GM23338 (cell line): Measurements from ENCODE around the gene IL20. TPM values are rescaled to one million over a fixed set of nuclear protein-coding genes. Genes with fewer than 3 reads are reported as not detected.

Source experiments
- ATAC-seq: fragments of 200-7000 bp; cut with Tn5 transposase; 3 replicates; pipeline ENCODE4 v1.9.1; 2020
- DNase-seq: peaks from one replicate; pipeline ENCODE4 v3.0.0-alpha.2; 2015; ENCODE audit warnings: low spot score
- H2AFZ ChIP-seq: fragments of 200-600 bp; sonication (generic); 2 replicates; pipeline ENCODE4 v1.8.0; 2016; ENCODE audit warnings: antibody characterized with exemption, mild to moderate bottlenecking, moderate library complexity
- H3F3A ChIP-seq: fragments of 200-600 bp; sonication (generic); replicated peaks from 2 replicates; pipeline ENCODE4 v1.8.0; 2017; ENCODE audit warnings: antibody characterized with exemption, mixed run types, low read depth
- H3K27ac ChIP-seq: fragments of 200-600 bp; sonication (generic); 2 replicates; pipeline ENCODE4 v1.6.1; 2016; ENCODE audit warnings: low read depth
- H3K27me3 ChIP-seq: fragments of 200-600 bp; sonication (generic); 2 replicates; pipeline ENCODE4 v1.8.0; 2016; ENCODE audit warnings: mild to moderate bottlenecking, mixed run types, moderate library complexity; ENCODE audit not compliant: insufficient read depth
- H3K36me3 ChIP-seq: fragments of 200-600 bp; sonication (generic); 2 replicates; pipeline ENCODE4 v1.8.0; 2016; ENCODE audit warnings: mild to moderate bottlenecking; ENCODE audit not compliant: insufficient read depth
- H3K4me1 ChIP-seq: fragments of 200-600 bp; sonication (generic); 2 replicates; pipeline ENCODE4 v1.8.0; 2016; ENCODE audit warnings: mild to moderate bottlenecking, moderate library complexity; ENCODE audit not compliant: insufficient read depth
- H3K4me2 ChIP-seq: fragments of 200-600 bp; sonication (generic); 2 replicates; pipeline ENCODE4 v1.7.1; 2017; ENCODE audit warnings: mixed run types
- H3K4me3 ChIP-seq: fragments of 200-600 bp; sonication (generic); 2 replicates; pipeline ENCODE4 v1.6.1; 2016; ENCODE audit warnings: mixed run types
- H3K79me2 ChIP-seq: fragments of 200-600 bp; sonication (generic); replicated peaks from 2 replicates; pipeline ENCODE4 v1.8.0; 2017; ENCODE audit warnings: mild to moderate bottlenecking; ENCODE audit not compliant: insufficient read depth
- H3K9me2 ChIP-seq: fragments of 200-600 bp; sonication (generic); 2 replicates; pipeline ENCODE4 v1.8.0; 2017; ENCODE audit not compliant: insufficient read depth
- H4K20me1 ChIP-seq: fragments of 200-600 bp; sonication (generic); replicated peaks from 2 replicates; pipeline ENCODE4 v1.8.0; 2017; ENCODE audit warnings: mild to moderate bottlenecking; ENCODE audit not compliant: insufficient read depth
- H3K27ac Mint-ChIP-seq: 2 replicates; pipeline ENCODE4 v1.8.0; 2020; ENCODE audit warnings: inconsistent platforms, mild to moderate bottlenecking, moderate library complexity, mixed read lengths
- H3K27me3 Mint-ChIP-seq: 3 replicates; pipeline ENCODE4 v1.8.0; 2022; ENCODE audit warnings: low read depth, mild to moderate bottlenecking, moderate library complexity, mixed read lengths, inconsistent platforms; ENCODE audit not compliant: insufficient read depth, poor library complexity
- H3K36me3 Mint-ChIP-seq: 3 replicates; pipeline ENCODE4 v1.8.0; 2021; ENCODE audit warnings: low read depth, mild to moderate bottlenecking, inconsistent platforms, moderate library complexity, mixed read lengths
- H3K4me1 Mint-ChIP-seq: 3 replicates; pipeline ENCODE4 v1.8.0; 2020; ENCODE audit warnings: mild to moderate bottlenecking, inconsistent platforms, mixed read lengths
- H3K4me3 Mint-ChIP-seq: 3 replicates; pipeline ENCODE4 v1.8.0; 2021; ENCODE audit warnings: moderate library complexity, mild to moderate bottlenecking, inconsistent platforms, mixed read lengths
- H3K9me3 Mint-ChIP-seq: 3 replicates; pipeline ENCODE4 v1.8.0; 2020; ENCODE audit warnings: moderate library complexity, mild to moderate bottlenecking, inconsistent platforms, mixed read lengths
- CREB1 ChIP-seq: fragments of 250-450 bp; sonication (Bioruptor Pico); IDR thresholded peaks from 2 replicates; pipeline ENCODE4 v1.5.0; 2020; ENCODE audit warnings: low read depth, mild to moderate bottlenecking, moderate library complexity
- CTCF ChIP-seq, 2 experiments: fragments of 200-600 bp in 1 of 2; sonication (generic) in 1 of 2; conservative IDR thresholded peaks; 2 replicates each; pipeline versions ENCODE4 v1.5.1 to v1.6.1; 2016 to 2017; ENCODE audit warnings: antibody characterized with exemption in 2 of 2, low read depth in 2 of 2, mild to moderate bottlenecking in 2 of 2, moderate library complexity in 1 of 2
- EZH2 ChIP-seq: fragments of 200-600 bp; sonication (generic); IDR thresholded peaks from one replicate; pipeline ENCODE4 v1.8.0; 2017; ENCODE audit warnings: antibody characterized with exemption, mild to moderate bottlenecking, low read depth; ENCODE audit not compliant: unreplicated experiment
- EZH2phosphoT487 ChIP-seq: fragments of 200-600 bp; sonication (generic); IDR thresholded peaks from one replicate; pipeline ENCODE4 v1.8.1; 2018; ENCODE audit warnings: antibody characterized with exemption; ENCODE audit not compliant: unreplicated experiment
- JUNB ChIP-seq: IDR thresholded peaks from one replicate; pipeline ENCODE4 v1.6.1; 2016; ENCODE audit warnings: antibody characterized with exemption; ENCODE audit not compliant: unreplicated experiment
- NANOG ChIP-seq: IDR thresholded peaks from 2 replicates; pipeline ENCODE4 v1.6.1; 2016; ENCODE audit warnings: antibody characterized with exemption, borderline replicate concordance
- POLR2AphosphoS5 ChIP-seq: IDR thresholded peaks from 2 replicates; pipeline ENCODE4 v1.6.1; 2016; ENCODE audit warnings: antibody characterized with exemption, low read depth
- REST ChIP-seq: IDR thresholded peaks from one replicate; pipeline ENCODE4 v1.6.1; 2018; ENCODE audit warnings: antibody characterized with exemption; ENCODE audit not compliant: unreplicated experiment
- STAT1 ChIP-seq: IDR thresholded peaks from one replicate; pipeline ENCODE4 v1.6.1; 2016; ENCODE audit warnings: antibody characterized with exemption; ENCODE audit not compliant: unreplicated experiment
- ZNF114 ChIP-seq: fragments of 250-450 bp; sonication (Bioruptor Pico); IDR thresholded peaks from 2 replicates; pipeline ENCODE4 v1.5.0; 2020; ENCODE audit warnings: mild to moderate bottlenecking, moderate library complexity
- ZNF331 ChIP-seq: fragments of 250-450 bp; sonication (Bioruptor Pico); IDR thresholded peaks from 2 replicates; pipeline ENCODE4 v1.5.0; 2020; ENCODE audit warnings: low read depth, mild to moderate bottlenecking, moderate library complexity
- ZNF462 ChIP-seq: fragments of 250-450 bp; sonication (Bioruptor Pico); IDR thresholded peaks from 2 replicates; pipeline ENCODE4 v1.5.0; 2020; ENCODE audit warnings: mild to moderate bottlenecking, moderate library complexity
- polyA plus RNA-seq: library from polyadenylated mRNA; unstranded; fragments of >200 nt; fragmentation: Nextera tagmentation; extraction: Ambion mirVana; gene quantifications from 2 replicates; pipeline ENCODE4 v1.2.1, GENCODE V29; 2016
- total RNA-seq: library from RNA; depleted of rRNA; stranded (reverse); fragments of >200 nt; shearing (Covaris generic); gene quantifications from 2 replicates; pipeline ENCODE4 v1.2.3, GENCODE V29; 2014

IL20 gene
- total and polyA plus RNA-seq, 2 experiments from 2014 or later = not detected

- no peak for ATAC-seq
Measured at GRCh38 chr1:206834711-206835110, 30.7 kb upstream of the IL20 start.

GRCh38 chr1:206835186-206835585, 30.2 kb upstream of the IL20 start:
- H3K36me3 Mint-ChIP-seq = no peaks in the 10 kb centered on the region
- H3K27me3 Mint-ChIP-seq = peaks cover 1% of the 10 kb centered on the region
- H3K4me1 ChIP-seq = no peaks in the 10 kb centered on the region; the same call in 1 of the 2 replicates
- no peak overlapping the region for H3K4me3 ChIP-seq
- H3K36me3 ChIP-seq = no peaks in the 10 kb centered on the region
- peak overlapping the region; percentile 23; the same call in 1 of the 2 replicates for H2AFZ ChIP-seq
- H3K4me3 Mint-ChIP-seq = no peak overlapping the region
- ATAC-seq = no peak
- H4K20me1 ChIP-seq = no peaks in the 10 kb centered on the region
- H3K4me1 Mint-ChIP-seq = peaks cover 2% of the 10 kb centered on the region; the same call in 1 of the 3 replicates
- H3F3A ChIP-seq = no peaks in the 10 kb centered on the region
- no peaks in the 10 kb centered on the region for H3K27me3 ChIP-seq
- no peaks in the 10 kb centered on the region for H3K79me2 ChIP-seq
- no peak for DNase-seq
- H3K4me2 ChIP-seq = no peak overlapping the region
- no peak overlapping the region for H3K27ac Mint-ChIP-seq
- TF ChIP-seq ZNF462 (CRISPR knock-in tag) = no peak
- TF ChIP-seq EZH2 = no peak
- no peak for TF ChIP-seq JUNB
- no peak for TF ChIP-seq CTCF (conservative IDR thresholded peaks at IDR 0.05; ENCODE audit: low read depth in 2 of 2)
- no peak for TF ChIP-seq STAT1
- TF ChIP-seq REST = no peak
- TF ChIP-seq ZNF114 (CRISPR knock-in tag) = no peak
- TF ChIP-seq NANOG = no peak
- TF ChIP-seq CREB1 = no peak
- no peak for TF ChIP-seq ZNF331
- no peak for TF ChIP-seq POLR2AphosphoS5
- no peaks in the 10 kb centered on the region for H3K9me2 ChIP-seq
- H3K9me3 Mint-ChIP-seq = no peaks in the 10 kb centered on the region
- H3K27ac ChIP-seq = no peak overlapping the region

More at GRCh38 chr1:206834711-206835110, 30.7 kb upstream of the IL20 start:
- H3K9me2 ChIP-seq = no peaks in the 10 kb centered on the region
- no peaks in the 10 kb centered on the region for H3F3A ChIP-seq
- no peak overlapping the region for H3K4me3 ChIP-seq
- H3K4me1 ChIP-seq = no peaks in the 10 kb centered on the region; the same call in 1 of the 2 replicates
- H3K79me2 ChIP-seq = no peaks in the 10 kb centered on the region
- Mint-ChIP-seq H3K27me3 (peaks cover 1% of the 10 kb centered on the region), H3K9me3 (no peaks in the 10 kb centered on the region), H3K4me3 (no peak overlapping the region), H3K4me1 (peaks cover 2% of the 10 kb centered on the region; the same call in 1 of the 3 replicates), H3K36me3 (no peaks in the 10 kb centered on the region), H3K27ac (no peak overlapping the region)
- H3K4me2 ChIP-seq = no peak overlapping the region
- TF ChIP-seq EZH2phosphoT487 = no peak
- TF ChIP-seq NANOG = no peak
- H3K36me3 ChIP-seq = no peaks in the 10 kb centered on the region
- peak overlapping the region; percentile 23; the same call in 1 of the 2 replicates for H2AFZ ChIP-seq
- DNase-seq = no peak
- no peak overlapping the region for H3K27ac ChIP-seq
- no peaks in the 10 kb centered on the region for H4K20me1 ChIP-seq
- H3K27me3 ChIP-seq = no peaks in the 10 kb centered on the region
